ENCODE data around the gene CWC27. TPM values are rescaled to one million over a fixed set of nuclear protein-coding genes. Genes with fewer than 3 reads are reported as not detected.
A peak's percentile ranks its signal among the peaks of the same experiment; 100 is the strongest.

Gene CWC27
- total RNA-seq, 1 donor from 2014 or later: 12.7 TPM

DNA sequence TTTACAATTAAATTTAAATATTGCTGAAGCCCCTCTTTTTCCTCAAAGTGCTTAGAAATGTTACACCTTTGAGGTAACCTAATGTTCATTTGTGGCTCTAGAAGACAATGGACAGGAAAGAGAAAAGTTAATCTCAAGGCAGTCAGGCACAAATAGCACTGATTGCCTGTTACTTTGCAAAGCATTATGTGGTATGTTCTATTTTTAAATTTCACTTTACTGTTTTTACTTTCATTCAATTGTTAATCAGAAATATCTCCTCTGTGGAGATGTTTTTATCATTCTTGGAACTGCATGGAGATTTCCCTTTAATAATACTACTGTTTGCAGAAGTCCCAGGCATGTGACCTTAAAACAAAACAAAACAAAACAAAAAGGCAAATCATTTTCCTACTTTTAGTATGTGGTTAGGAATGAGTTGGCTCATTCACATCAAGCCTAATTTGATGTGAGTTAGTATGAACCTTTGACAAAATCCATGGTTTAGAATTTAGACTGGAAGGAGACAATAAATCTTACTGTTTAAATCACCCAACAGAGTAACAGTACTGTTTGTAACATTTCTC, 67.5 kb downstream of the CWC27 start:
- no peak for DNase-seq (ENCODE audit: extremely low read depth, low read depth, low spot score)

- DNase-seq (ENCODE audit: extremely low read depth, low read depth, low spot score): no peak
Observed at GRCh38 chr5:64836786-64837185, 68.1 kb downstream of the CWC27 start.

DNA sequence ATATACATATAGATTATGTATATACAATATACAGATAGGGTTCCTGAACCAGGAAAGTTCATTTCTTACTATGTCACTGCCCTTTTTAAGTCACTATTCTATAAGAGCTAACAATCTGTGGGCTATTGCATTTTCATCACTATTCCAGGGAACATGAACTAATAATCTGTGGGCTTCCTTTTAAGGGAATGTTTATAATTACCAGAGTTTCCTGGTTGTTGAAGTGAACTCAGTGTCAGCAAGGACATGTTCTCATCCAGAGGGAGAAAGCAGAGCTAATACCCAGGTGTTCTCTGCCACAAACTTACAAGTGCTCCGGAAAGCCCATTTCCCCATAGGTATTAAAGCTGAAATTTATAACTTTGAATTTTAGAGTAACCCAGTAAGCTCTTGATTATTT, 69.6 kb downstream of the CWC27 start:
- DNase-seq (ENCODE audit: extremely low read depth, low read depth, low spot score): no peak

GRCh38 chr5:64838803-64839202, 70.1 kb downstream of the CWC27 start:
- no peak for DNase-seq (ENCODE audit: extremely low read depth, low read depth, low spot score)

- no peak for DNase-seq (ENCODE audit: extremely low read depth, low read depth, low spot score)
Observed at GRCh38 chr5:64839936-64840335, 71.2 kb downstream of the CWC27 start.

DNA sequence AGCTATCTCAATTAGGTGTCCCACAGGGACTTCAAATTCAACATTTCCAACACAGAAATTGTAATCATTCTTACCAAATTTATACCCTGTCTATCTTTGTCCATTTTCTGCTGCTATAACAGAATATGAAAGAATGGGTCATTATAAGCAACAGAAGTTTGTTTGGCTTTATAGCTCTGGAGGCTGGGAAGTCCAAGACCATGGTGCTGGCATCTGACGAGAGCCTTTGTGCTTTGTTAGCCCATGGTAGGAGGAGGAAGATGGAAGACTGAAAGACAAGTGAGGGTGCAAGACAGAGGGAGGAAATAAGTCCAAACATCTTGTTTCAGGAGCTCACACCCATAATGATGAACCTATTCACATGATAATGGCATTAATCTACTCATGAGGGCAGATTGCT, 72.2 kb downstream of the CWC27 start:
- DNase-seq (ENCODE audit: extremely low read depth, low read depth, low spot score): no peak

DNA sequence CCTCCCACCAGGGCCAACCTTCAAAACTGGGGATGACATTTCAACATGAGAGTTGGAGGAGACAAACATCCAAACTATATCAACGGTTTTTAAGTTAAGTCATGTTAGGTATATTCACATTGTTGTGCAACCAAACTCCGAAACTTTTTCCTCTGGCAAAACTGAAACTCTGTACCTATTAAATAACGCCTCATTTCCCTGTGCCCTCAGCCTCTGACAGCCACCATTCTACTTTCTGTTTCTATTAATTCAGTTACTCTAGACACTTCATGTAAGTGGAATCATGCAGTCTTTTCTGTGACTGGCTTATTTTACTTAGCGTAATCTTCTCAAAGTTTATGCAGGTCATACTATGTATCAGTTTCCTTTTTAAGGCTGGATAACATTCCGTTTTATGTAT, 85.0 kb downstream of the CWC27 start:
- no peak for DNase-seq (ENCODE audit: extremely low read depth, low read depth, low spot score)

- no peak for DNase-seq (ENCODE audit: extremely low read depth, low read depth, low spot score)
Observed at GRCh38 chr5:64854855-64855254, 86.1 kb downstream of the CWC27 start.

GRCh38 chr5:64859881-64860280, 91.2 kb downstream of the CWC27 start:
- no peak for DNase-seq (ENCODE audit: extremely low read depth, low read depth, low spot score)

- no peak for DNase-seq (ENCODE audit: extremely low read depth, low read depth, low spot score)
Observed at GRCh38 chr5:64861281-64861680, 92.6 kb downstream of the CWC27 start.

DNA sequence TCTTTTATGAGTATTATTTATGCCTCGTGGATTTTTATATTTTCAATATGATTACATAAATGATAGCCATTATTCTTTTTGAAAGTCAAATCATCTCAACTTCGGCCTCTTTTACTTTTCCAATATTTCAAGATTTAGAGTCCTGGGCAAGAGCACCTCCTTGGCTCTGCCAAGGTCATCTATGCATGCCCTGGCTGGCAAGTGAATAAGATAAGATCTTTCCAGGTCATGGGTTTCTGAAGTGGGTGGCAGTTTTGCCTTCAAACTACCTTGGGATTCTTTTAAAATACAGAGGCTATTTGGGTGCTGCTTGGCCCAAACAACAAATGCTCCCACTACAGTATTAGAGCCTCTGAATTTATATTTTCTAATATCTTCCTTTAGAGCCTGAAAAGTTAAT, 95.4 kb downstream of the CWC27 start:
- DNase-seq (ENCODE audit: extremely low read depth, low read depth, low spot score): no peak

DNA sequence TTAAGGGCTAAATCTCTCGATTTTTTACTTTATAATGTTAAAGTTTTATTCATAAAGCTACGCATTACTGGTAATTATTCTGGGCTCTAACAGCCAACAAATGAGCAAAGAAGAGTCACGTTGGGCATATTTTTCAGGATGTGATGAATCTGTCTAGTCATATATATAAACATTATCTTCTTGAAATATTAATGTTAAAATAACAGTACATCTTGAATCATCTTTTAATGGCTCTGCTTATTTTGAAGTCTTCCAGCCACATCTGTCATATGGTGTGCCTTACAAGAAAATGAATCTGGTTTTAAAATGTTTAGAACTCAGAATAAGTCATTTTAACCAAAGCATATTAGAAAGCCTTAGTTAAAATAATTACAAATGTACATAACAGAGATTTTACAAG, 96.9 kb downstream of the CWC27 start:
- no peak for DNase-seq (ENCODE audit: extremely low read depth, low read depth, low spot score)

DNA sequence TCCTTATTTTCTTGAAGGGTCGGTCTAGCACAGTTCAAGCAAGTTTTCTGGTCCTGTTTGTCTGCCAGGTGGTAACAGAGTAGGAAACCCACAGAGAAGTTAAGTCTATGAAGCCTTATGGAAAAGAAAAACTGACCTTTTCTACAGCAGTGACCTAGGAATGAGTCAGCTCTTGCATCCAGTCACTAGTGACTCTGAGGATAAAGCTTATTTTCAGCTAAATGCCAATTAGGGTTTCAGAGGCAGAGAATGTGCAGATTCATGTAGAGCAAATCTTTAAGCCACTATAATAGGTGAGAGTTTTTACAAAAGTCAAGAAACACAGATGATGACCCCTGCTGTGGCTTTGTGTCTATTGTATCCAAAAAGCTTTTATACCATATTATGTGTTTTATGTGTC, 100.7 kb downstream of the CWC27 start:
- DNase-seq (ENCODE audit: extremely low read depth, low read depth, low spot score): peak; percentile 4

DNA sequence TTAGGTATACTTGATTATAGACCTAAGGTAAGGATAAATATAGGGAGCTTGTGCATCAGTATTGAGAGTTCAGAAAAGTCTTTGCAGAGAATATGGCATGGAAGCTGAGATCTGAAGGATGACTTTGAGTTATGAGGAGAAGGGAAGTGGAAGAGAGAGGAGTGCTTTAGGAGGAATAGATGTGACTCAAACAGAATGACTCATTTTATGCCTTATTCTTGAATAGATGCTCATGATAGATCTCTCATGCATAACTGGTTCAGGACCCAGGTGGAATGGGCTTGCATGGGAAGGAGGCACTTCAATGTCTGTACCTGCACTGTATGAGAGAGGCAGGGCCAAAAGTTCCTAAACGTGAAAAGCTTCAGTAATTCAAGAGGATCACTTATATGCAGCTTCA, 103.3 kb downstream of the CWC27 start:
- no peak for DNase-seq (ENCODE audit: extremely low read depth, low read depth, low spot score)

DNA sequence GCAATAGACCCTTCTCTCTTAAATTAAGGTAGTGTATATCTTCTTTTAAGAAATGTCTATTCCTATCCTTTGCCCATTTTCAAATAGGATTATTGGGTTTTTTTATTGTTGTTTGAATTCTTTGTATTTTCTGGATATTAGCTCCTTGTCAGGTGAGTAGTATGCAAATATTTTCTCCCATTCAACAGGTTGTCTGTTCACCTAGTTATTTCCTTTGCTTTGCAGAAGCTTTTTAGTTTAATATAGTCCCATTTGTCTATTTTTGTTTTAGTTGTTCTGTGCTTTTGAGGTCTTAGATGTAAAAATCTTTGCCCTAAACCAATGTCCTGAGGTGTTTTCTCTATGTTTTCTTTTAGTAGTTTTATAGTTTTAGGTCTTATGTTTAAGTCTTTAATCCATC, 104.7 kb downstream of the CWC27 start:
- no peak for DNase-seq (ENCODE audit: extremely low read depth, low read depth, low spot score)

DNA sequence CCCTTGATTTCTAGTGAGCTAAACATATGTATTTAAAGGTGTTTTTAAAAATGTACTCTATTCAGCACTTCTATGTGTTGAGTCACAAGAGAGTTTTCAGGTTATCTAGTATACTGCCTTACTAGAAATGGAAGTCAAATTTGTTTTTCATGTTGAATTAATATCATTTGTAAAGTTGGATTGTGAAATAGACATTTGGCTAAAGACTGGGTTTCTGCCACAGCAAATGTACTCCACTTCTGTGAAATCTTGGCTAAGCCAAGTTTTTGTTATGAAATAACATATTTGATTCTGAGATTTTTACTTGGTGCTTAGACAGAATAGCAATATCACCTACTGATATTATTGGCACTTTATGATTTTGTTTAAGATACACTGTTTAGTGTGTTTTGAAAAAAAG, 106.0 kb downstream of the CWC27 start:
- DNase-seq (ENCODE audit: extremely low read depth, low read depth, low spot score): no peak

- no peak for DNase-seq (ENCODE audit: extremely low read depth, low read depth, low spot score)
Observed at GRCh38 chr5:64876203-64876602, 107.5 kb downstream of the CWC27 start.

GRCh38 chr5:64880821-64881220, 112.1 kb downstream of the CWC27 start:
- no peak for DNase-seq (ENCODE audit: extremely low read depth, low read depth, low spot score)

DNA sequence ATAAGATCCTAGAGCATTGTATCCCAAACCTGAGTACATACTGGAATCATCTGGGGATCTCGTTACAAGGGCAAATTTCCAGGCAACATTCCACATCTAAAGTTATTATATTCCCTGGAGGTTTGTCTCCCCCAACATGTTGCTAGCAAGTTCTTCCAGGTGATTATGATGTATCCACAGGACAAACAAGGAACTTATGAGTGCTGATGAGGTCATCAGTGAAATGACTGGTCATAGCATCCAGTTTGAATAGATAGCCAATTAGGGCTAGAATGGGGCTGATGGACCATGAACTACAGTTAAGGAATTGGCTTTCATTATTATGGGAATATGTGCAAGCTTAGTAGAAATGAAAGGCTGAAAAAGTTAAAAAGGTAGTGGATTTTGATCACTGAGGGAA, 115.2 kb downstream of the CWC27 start:
- no peak for DNase-seq (ENCODE audit: extremely low read depth, low read depth, low spot score)

- DNase-seq (ENCODE audit: extremely low read depth, low read depth, low spot score): no peak
Observed at GRCh38 chr5:64884541-64884940, 115.8 kb downstream of the CWC27 start.

DNA sequence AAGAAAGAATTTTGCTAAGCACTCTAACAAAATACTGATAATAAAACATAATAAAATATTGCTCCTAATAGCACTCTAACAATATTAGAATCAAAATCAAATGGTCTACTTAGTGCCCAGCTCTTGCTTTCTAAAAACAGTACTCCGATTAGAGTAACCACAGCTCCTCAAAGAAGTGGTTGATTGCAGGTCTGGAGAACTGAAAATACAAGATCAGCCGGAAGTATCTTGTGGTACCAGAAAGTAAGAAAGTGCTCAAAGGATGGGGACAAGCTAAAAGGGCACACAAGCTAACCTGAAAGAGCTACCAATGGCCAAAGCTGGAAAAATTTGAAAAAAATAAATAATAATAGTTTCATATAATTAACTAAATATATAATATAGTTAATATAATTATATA, 119.2 kb downstream of the CWC27 start:
- DNase-seq (ENCODE audit: extremely low read depth, low read depth, low spot score): no peak

DNA sequence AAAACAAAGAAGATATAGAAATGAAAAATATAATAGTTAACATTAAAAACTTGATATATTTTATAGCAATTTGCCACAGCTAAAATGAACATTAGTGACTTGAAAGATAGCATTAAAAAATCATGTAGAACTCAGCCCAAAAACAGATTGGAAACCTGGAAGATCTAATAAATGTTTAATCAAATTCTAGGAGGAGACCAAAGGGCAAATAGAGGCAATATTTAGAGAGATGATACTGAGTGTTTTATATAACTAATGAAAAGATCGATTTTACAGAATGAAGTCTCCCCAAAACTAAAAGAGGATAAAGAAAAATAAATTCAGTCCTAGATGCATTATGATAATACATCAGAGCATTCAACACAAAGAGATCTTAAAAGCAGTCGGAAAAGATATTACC, 127.0 kb downstream of the CWC27 start:
- DNase-seq (ENCODE audit: extremely low read depth, low read depth, low spot score): no peak

- no peak for DNase-seq (ENCODE audit: extremely low read depth, low read depth, low spot score)
Observed at GRCh38 chr5:64899838-64900237, 131.1 kb downstream of the CWC27 start.

- no peak for DNase-seq (ENCODE audit: extremely low read depth, low read depth, low spot score)
Observed at GRCh38 chr5:64900618-64901017, 131.9 kb downstream of the CWC27 start.
